Stimulated activated CD8-positive, alpha-beta memory T cell treated with anti-CD3 and anti-CD28 coated beads, Interleukin-7, amount 100 ng/mL, for 1 hour (primary cell): ENCODE data around the gene APOO.

ENCODE experiments used
- DNase-seq, 2 donors: peaks; one replicate each; pipeline ENCODE4 v3.0.0-alpha.2; 2020; ENCODE audit warnings: low read depth in 2 of 2

APOO gene

DNA sequence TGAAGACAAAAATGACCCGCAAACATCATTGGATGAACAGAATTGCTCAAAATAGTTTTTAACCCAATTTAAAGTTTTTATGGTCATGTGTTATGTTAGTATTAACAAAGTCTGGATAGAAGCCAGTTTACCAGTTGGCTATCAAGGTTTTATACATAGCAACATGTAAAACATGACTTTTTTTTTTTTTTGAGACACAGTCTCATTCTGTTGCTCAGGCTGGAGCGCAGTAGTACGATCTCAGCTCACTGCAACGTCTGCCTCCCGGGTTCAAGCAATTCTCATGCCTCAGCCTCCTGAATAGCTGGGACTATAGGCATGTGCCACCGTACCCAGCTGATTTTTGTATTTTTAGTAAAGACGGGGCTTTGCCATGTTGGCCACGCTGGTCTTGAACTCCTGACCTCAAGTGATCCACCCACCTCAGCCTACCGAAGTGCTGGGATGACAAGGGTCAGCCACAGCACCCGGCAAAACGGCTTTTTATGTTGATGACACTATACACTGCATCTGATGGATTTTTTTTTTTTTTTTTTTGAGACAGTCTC lies 121.4 kb downstream of the APOO start:
- no peak for DNase-seq

DNA sequence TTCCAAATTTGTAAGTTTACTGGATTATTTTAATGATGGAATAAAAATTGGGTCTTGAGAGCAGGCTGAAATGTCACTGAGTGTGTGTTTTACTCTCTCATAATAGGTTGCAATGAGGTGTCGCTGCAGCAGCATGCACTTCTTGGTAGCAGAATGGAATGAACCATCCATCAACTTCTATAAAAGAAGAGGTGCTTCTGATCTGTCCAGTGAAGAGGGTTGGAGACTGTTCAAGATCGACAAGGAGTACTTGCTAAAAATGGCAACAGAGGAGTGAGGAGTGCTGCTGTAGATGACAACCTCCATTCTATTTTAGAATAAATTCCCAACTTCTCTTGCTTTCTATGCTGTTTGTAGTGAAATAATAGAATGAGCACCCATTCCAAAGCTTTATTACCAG lies 122.2 kb downstream of the APOO start:
- no peak for DNase-seq

DNA sequence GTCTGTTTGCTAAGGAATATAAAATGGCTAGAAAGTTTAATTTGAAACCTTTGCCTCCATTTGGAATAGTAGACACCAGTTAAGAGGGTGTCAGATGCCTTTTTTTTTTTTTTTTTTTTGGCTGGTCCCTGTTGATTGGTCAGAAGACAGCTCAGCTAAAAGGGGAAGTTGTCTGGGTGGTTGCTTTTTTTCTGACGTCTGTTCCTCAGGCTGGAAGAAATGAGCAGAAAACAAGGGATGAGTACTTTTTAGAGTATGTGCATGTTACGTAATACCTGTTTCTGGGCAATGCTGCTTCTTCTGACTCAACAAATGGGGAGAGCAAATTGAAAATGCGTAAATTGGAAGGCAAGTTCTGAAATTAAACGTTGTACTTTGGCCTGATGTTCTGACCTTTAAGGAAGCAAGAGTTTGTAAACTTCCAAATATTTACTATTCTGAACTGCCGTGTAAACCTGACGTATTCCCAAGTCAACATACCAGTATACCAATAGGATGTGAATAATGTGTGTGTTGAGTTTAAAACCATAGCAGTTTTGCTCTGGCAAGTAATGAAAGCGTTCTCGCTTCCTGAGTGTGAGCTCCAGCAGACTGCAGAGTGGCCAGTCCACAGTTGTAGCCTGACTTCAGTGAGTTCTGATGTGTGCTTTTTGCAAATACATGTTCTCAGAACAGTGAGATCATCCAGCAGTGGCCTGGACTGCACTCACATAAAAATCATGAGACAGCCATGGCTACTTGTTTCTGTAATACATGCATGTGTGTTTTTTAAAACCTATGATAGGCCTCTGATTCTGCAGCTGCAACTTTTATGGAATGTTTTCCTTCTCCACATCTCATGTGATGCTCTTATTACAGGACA lies 123.0 kb downstream of the APOO start:
- DNase-seq, result no peak

DNA sequence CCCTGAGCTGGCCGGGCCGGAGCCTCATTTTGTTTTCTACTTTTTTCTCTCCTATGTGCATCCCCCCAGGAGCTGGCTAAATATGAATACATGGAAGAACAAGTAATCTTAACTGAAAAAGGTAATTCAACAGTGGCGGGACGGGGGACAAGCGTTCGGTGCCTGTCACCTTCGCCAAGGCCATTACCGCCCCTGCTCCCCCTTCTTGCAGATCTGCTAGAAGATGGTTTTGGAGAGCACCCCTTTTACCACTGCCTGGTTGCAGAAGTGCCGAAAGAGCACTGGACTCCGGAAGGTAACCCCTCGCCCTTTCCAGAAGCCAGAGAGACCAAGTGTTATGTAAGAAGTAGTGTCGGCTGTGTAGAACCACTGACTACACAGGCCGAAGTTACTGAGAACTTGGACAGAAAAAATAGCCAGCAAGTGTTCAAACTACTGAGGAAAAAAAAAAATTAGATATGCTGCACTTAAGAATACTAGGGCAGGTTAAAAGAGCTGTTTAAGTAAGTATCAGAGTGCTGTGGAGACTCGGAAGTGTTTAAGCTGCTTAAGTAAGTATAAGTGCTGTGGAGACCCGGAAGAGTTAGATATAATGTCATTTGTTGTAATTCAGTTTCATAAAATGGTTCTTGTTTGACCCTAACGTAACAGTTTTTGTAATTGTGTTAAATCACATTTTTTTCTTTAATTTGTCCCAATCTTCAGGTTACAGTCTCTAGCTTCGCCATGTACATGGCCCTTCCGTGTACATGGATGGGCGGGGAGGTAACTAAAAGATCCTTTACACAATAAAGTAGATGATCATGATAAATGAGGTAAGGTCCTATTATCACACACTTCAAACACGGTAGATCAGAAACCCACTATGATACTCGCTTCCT lies 123.9 kb downstream of the APOO start:
- no peak for DNase-seq
